Panc1 (cell line): ENCODE measurements around the gene DPM1. TPM values are rescaled to one million over a fixed set of nuclear protein-coding genes. Genes with fewer than 3 reads are reported as not detected.
A peak's percentile ranks its signal among the peaks of the same experiment; 100 is the strongest.
"Not testable (repeated sequence)": the region's sequence is repeated elsewhere in the genome, so short reads cannot be mapped to it uniquely, and the experiment has no call there.

ENCODE experiments used
- ATAC-seq: fragments of 200-7000 bp; cut with Tn5 transposase; 2 replicates; pipeline ENCODE4 v1.9.1; 2020; ENCODE audit warnings: mild to moderate bottlenecking, moderate library complexity
- BruUV-seq: library from RNA; stranded (reverse); fragments of 400-500 nt; replicated peaks from 2 replicates; lab custom pipeline; 2021; lab: Mats Ljungman, UMichigan
- CTCF ChIA-PET: fragments of 300-600 bp; sonication (Branson Sonifier 250); formaldehyde crosslinking; loops from one replicate; lab custom pipeline; 2022; ENCODE audit warnings: antibody characterized with exemption; lab: Charles Lee
- POLR2A ChIA-PET: fragments of 300-600 bp; sonication (Branson Sonifier 250); formaldehyde crosslinking; loops from one replicate; lab custom pipeline; 2022; ENCODE audit warnings: antibody characterized with exemption; lab: Charles Lee
- DNase-seq: peaks from one replicate; pipeline ENCODE4 v3.0.0-alpha.2; 2010; ENCODE audit warnings: low read depth, low spot score
- H3K27ac ChIP-seq: 2 replicates; pipeline ENCODE4 v1.5.1; 2011; ENCODE audit warnings: mild to moderate bottlenecking, low read length, inconsistent platforms
- H3K27me3 ChIP-seq: fragments of 200-500 bp; sonication (Bioruptor generic); 2 replicates; pipeline ENCODE4 v1.6.0; 2014; ENCODE audit warnings: low read length, inconsistent platforms; ENCODE audit not compliant: control insufficient read depth, insufficient read depth
- H3K36me3 ChIP-seq: fragments of 200-500 bp; sonication (Bioruptor generic); 2 replicates; pipeline ENCODE4 v1.5.1; 2014; ENCODE audit warnings: inconsistent platforms, mild to moderate bottlenecking, low read length, moderate library complexity; ENCODE audit not compliant: control insufficient read depth, insufficient read depth
- H3K4me1 ChIP-seq: 2 replicates; pipeline ENCODE4 v1.5.1; 2011; ENCODE audit warnings: inconsistent platforms, mild to moderate bottlenecking, low read length, moderate library complexity; ENCODE audit not compliant: control insufficient read depth, insufficient read depth
- H3K4me3 ChIP-seq, 2 experiments: 2 replicates each; pipeline ENCODE4 v1.5.1; 2011 to 2012; ENCODE audit warnings: low read depth in 2 of 2, low read length in 2 of 2, mild to moderate bottlenecking in 2 of 2, inconsistent platforms in 1 of 2, moderate library complexity in 1 of 2
- H3K9me3 ChIP-seq: fragments of 200-500 bp; sonication (Bioruptor generic); 2 replicates; pipeline ENCODE4 v1.5.1; 2014; ENCODE audit warnings: low read depth, mild to moderate bottlenecking, inconsistent platforms, low read length, moderate library complexity; ENCODE audit not compliant: control insufficient read depth, insufficient read depth
- POLR2AphosphoS5 ChIP-seq: IDR thresholded peaks from 2 replicates; pipeline ENCODE4 v1.6.1; 2012; ENCODE audit warnings: mild to moderate bottlenecking, low read depth, low read length, moderate library complexity
- in situ Hi-C: cut with HindIII; loops from 2 replicates; pipeline ENCODE4 v1.10.0; 2016; ENCODE audit warnings: low sequenced_read_pairs, low pct_unique_long_range_greater_than_20kb
- intact Hi-C: fragments of 100-400 bp; cut with micrococcal nuclease; formaldehyde crosslinking; loops from one replicate; pipeline ENCODE4 v1.10.0; 2022; ENCODE audit not compliant: unreplicated experiment
- total RNA-seq: library from RNA; stranded (reverse); gene quantifications from one replicate; pipeline ENCODE4 v1.2.1, GENCODE V29; 2021; ENCODE audit not compliant: unreplicated experiment
- TF ChIP-seq, protein P1 (sequence below): fragments of 450-650 bp; IDR thresholded peaks from 2 replicates; pipeline ENCODE4 v1.5.1; 2017; ENCODE audit warnings: mild to moderate bottlenecking
- TF ChIP-seq, protein P2 (sequence below), 2 experiments: IDR thresholded peaks; 2 replicates each; pipeline ENCODE4 v1.6.1; 2011 to 2012; ENCODE audit warnings: low read depth in 2 of 2, control low read depth in 1 of 2, low read length in 1 of 2, mild to moderate bottlenecking in 1 of 2, moderate library complexity in 1 of 2; ENCODE audit not compliant: insufficient read depth in 1 of 2

The DPM1 gene
- total RNA-seq, 1 experiment from 2014 or later, result 50.2 TPM

DNA sequence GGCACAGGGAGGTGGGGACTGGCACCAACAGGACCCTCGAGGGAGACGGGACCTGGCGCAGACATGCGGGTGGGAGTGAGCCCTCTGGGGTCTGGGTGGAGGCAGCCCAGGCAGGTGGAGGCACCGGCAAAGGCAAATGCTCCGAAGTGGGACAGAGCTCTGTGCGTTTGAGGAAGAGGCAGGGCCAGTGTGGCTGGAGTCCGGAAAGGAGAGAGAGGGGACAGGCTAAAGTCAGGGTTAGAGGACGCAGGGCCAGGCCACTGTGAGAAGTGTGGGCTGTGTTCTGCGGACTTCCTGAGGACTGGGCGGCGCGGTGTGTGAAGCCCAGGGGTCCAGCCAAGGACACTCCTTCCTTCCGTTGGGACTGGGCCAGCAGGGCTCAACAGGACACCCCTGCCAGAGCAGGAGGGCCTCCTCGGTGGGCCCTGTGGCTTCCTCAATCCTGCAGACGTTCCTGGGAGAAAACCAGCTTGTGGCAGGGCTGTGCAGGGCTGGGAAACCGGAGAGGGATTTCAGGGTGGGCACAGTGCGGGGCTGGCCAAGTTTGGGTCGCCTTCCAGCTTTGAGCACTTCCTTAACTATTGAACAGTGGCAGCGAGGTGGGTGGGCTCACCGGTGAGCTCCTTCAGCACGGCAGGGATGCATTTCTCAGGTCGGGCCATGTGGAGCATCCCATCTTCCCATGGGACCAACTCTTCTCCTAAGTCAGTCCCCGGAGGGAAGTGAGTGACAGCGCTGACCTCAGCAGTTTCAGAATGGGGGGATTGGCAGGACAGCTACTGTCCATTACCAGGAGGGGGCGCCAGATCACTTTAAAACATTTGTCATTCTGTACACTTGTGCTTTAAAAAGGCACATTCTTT lies 22.8 kb upstream of the DPM1 start:
- Histone ChIP-seq H3K36me3 (no peaks in the 10 kb centered on the region), H3K27ac (no peak overlapping the region), H3K27me3 (no peaks in the 10 kb centered on the region), H3K4me1 (0 out of 2 replicates have a peak, but pooled peaks cover 3% of the 10 kb centered on the region), H3K9me3 (no peaks in the 10 kb centered on the region), H3K4me3 (no peak overlapping the region)
- DNase-seq (no peak), ATAC-seq (peak; percentile 60)
- ChIA-PET POLR2A (interaction anchor here (0.6 kb wide), 1 partner anchor 649 kb away, joined by 3 read pairs; no protein-coding TSS in a partner anchor), CTCF (interaction anchor here (0.6 to 1.5 kb wide), 7 partner anchors 11 to 1691 kb away, joined by 3 to 7 read pairs (median 3); no protein-coding TSS in a partner anchor)
- intact Hi-C loops (loop anchor here (10.0 kb wide), 2 partner anchors 614 to 644 kb away; no protein-coding TSS in a partner anchor), in situ Hi-C loops (no loop called here)
- TF ChIP-seq, protein P1, sequence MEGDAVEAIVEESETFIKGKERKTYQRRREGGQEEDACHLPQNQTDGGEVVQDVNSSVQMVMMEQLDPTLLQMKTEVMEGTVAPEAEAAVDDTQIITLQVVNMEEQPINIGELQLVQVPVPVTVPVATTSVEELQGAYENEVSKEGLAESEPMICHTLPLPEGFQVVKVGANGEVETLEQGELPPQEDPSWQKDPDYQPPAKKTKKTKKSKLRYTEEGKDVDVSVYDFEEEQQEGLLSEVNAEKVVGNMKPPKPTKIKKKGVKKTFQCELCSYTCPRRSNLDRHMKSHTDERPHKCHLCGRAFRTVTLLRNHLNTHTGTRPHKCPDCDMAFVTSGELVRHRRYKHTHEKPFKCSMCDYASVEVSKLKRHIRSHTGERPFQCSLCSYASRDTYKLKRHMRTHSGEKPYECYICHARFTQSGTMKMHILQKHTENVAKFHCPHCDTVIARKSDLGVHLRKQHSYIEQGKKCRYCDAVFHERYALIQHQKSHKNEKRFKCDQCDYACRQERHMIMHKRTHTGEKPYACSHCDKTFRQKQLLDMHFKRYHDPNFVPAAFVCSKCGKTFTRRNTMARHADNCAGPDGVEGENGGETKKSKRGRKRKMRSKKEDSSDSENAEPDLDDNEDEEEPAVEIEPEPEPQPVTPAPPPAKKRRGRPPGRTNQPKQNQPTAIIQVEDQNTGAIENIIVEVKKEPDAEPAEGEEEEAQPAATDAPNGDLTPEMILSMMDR, result peak; percentile 91
- no peak for TF ChIP-seq POLR2AphosphoS5
- no TSS peak for BruUV-seq

DNA sequence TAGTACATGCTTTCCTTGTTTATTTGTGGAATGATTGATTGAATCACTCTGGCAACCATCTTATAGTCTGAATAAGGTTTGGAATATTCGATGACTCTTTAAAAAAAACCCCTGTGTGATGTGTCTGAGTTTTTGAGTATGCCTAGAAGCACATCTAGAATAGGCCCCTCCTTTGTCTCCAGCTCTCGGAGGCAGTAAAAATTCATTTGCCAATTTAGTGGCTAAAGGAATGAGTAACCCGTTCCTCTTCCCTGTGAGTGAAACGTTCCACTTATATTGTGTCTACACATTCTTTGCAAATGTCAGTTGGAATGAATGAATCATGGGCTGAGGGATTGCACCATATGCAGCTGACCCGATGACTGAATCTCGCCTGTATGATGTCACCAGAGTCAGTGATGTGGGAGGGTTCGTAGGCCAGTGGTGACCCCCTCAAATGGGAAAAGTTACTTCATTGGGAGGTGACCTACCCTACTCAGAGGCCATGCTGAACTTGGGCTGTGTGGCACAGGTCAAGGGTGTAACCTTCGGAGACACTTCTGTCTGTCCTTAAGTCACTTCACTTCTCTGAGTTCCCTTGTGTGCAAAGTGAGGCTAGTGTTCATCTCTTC lies 21.8 kb upstream of the DPM1 start:
- Histone ChIP-seq H3K9me3 (no peaks in the 10 kb centered on the region), H3K4me3 (no peak overlapping the region), H3K27me3 (no peaks in the 10 kb centered on the region), H3K27ac (no peak overlapping the region), H3K4me1 (0 out of 2 replicates have a peak, but pooled peaks cover 3% of the 10 kb centered on the region), H3K36me3 (no peaks in the 10 kb centered on the region)
- ChIA-PET CTCF (interaction anchor here (1.3 kb wide), 1 partner anchor 333 kb away, joined by 7 read pairs; no protein-coding TSS in a partner anchor), POLR2A (no interaction called here)
- TF ChIP-seq, protein P2, sequence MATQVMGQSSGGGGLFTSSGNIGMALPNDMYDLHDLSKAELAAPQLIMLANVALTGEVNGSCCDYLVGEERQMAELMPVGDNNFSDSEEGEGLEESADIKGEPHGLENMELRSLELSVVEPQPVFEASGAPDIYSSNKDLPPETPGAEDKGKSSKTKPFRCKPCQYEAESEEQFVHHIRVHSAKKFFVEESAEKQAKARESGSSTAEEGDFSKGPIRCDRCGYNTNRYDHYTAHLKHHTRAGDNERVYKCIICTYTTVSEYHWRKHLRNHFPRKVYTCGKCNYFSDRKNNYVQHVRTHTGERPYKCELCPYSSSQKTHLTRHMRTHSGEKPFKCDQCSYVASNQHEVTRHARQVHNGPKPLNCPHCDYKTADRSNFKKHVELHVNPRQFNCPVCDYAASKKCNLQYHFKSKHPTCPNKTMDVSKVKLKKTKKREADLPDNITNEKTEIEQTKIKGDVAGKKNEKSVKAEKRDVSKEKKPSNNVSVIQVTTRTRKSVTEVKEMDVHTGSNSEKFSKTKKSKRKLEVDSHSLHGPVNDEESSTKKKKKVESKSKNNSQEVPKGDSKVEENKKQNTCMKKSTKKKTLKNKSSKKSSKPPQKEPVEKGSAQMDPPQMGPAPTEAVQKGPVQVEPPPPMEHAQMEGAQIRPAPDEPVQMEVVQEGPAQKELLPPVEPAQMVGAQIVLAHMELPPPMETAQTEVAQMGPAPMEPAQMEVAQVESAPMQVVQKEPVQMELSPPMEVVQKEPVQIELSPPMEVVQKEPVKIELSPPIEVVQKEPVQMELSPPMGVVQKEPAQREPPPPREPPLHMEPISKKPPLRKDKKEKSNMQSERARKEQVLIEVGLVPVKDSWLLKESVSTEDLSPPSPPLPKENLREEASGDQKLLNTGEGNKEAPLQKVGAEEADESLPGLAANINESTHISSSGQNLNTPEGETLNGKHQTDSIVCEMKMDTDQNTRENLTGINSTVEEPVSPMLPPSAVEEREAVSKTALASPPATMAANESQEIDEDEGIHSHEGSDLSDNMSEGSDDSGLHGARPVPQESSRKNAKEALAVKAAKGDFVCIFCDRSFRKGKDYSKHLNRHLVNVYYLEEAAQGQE (IDR thresholded peaks at IDR 0.05; ENCODE audit: insufficient read depth in 1 of 2, low read depth in 2 of 2, low read length in 1 of 2), result no peak
- BruUV-seq, result no TSS peak
- ATAC-seq (peak; percentile 82), DNase-seq (peak; percentile 99)
- intact Hi-C loops (loop anchor here (10.0 kb wide), 2 partner anchors 615 to 645 kb away; no protein-coding TSS in a partner anchor), in situ Hi-C loops (no loop called here)

DNA sequence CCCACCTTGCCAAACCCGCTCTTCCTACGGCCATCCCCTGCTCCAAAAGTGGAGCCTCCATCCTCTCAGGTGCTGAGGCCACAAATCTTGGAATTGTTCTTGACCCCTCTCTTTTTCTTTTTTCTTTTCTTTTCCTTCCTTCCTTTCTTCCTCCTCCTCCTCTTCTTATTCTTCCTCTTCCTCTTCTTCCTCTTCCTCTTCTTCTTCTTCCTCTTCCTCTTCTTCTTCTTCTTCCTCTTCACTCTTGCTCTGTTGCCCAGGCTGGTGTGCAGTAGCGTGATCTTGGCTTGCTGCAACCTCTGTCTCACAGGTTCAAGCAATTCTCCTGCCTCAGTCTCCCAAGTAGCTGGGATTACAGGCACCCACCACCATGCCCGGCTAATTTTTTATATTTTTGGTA lies 20.2 kb upstream of the DPM1 start:
- H3K27ac ChIP-seq, H3K4me3 ChIP-seq, POLR2A ChIA-PET, BruUV-seq, in situ Hi-C loops, DNase-seq, intact Hi-C loops, H3K9me3 ChIP-seq, CTCF ChIA-PET, ATAC-seq, H3K4me1 ChIP-seq, H3K27me3 ChIP-seq, H3K36me3 ChIP-seq: not testable (repeated sequence)
